ENCODE data around the gene PHF8.

PHF8 gene

GRCh38 chrX:54012830-54013500, 31.3 kb downstream of the PHF8 start:
- no peak for DNase-seq (ENCODE audit: low read depth)

DNA sequence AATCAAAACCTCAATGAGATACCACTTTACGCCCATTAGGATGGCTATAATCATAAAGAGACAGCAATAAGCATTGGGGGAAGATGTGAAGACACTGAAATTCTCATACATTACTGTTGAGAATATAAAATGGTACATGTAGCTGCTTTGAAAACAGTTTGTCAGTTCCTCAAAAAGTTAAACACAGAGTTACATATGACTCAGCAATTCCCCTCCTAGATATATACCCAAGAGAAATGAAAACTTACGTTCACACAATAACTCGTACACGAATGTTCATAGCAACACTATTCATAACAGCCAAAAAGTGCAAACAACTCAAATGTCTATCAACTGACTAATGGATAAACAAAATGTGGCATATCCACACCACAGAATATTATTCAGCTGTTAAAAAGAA, 36.6 kb downstream of the PHF8 start:
- no peak for DNase-seq (ENCODE audit: low read depth)

DNA sequence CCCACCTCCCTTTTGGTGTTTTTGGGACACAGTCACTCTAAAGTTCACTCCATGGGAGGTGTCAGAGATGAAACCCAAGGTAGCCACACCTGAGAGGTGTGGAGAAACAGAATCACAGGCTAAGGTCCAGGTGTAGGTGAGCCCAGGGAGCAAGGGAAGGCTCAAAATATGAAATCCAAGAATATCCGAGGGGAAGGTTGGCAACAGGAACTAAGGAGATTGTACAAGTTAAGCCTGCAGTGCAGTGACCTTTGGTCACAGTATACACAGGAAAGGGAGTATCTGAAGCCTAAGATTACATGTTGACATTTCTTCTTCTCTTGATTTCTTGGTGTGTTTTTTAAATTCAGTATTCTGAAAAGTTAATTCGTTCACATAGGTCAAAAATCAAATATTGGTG, 46.5 kb downstream of the PHF8 start:
- no peak for DNase-seq (ENCODE audit: low read depth)

GRCh38 chrX:53992589-53992988, 51.7 kb downstream of the PHF8 start:
- no peak for DNase-seq (ENCODE audit: low read depth)

- DNase-seq (ENCODE audit: low read depth): no peak
Observed at GRCh38 chrX:53990171-53990570, 54.1 kb downstream of the PHF8 start.

GRCh38 chrX:53984895-53985294, 59.4 kb downstream of the PHF8 start:
- no peak for DNase-seq (ENCODE audit: low read depth)

DNA sequence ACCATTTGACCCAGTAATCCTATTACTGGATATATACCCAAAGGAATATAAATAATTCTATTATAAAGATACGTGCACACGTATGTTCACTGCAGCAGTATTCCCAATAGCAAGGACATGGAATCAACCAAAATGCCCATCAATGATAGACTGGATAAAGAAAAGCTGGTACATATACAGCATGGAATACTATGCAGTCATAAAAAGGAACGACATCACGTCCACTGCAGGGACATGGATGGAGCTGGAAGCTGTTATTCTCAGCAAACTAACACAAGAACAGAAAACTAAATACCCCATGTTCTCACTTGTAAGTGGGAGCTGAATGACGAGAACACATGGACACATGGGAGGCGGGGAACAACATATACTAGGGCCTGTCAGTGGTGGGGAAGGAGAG, 69.7 kb downstream of the PHF8 start:
- DNase-seq (ENCODE audit: low read depth): no peak

- no peak for DNase-seq (ENCODE audit: low read depth)
Observed at GRCh38 chrX:53969540-53969939, 74.7 kb downstream of the PHF8 start.

GRCh38 chrX:53950130-53950733, 94.0 kb downstream of the PHF8 start:
- no peak for DNase-seq (ENCODE audit: low read depth)

GRCh38 chrX:53940180-53940579, 104.1 kb downstream of the PHF8 start:
- no peak for DNase-seq (ENCODE audit: low read depth)

DNA sequence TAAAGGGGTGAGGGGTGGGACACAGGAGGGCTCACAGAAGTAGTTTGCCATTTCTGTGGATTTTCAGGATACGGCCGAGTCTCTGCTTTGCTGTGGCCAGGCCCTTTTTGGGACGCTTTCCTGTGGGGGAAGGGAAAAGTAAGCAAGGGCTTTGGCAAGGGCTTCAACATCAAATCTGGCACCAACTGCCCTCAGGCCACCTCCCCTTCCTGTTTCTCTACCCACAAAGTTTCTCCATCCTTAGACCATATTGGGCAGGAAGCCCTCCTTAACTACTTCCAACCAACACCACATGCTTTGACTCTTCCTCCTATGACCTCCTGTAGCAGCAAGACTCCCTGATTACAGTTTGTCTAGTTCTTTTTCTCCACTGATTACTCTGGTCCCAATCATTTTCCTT, 105.1 kb downstream of the PHF8 start:
- no peak for DNase-seq (ENCODE audit: low read depth)

- DNase-seq (ENCODE audit: low read depth): no peak
Observed at GRCh38 chrX:53930515-53931380, 113.5 kb downstream of the PHF8 start.

DNA sequence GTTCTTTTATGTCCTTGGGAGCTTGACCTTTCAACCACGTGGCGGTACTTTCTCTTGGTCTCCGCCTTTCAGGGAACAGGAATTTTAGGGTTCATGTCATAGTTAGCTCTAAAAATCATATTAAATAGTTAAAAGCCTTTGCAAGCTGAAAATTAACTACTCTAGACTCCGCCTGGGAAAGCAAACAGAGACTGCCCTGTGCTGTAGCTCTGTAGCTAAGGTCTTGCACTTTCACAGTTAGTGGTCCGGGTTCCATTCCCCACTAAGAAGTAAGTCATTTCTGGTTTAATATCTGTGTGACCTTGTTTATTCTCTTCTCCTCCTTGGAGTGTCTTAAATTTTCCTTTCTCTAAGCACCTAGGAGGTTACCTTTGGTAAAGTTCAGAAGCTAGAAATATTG, 118.2 kb downstream of the PHF8 start:
- no peak for DNase-seq (ENCODE audit: low read depth)

DNA sequence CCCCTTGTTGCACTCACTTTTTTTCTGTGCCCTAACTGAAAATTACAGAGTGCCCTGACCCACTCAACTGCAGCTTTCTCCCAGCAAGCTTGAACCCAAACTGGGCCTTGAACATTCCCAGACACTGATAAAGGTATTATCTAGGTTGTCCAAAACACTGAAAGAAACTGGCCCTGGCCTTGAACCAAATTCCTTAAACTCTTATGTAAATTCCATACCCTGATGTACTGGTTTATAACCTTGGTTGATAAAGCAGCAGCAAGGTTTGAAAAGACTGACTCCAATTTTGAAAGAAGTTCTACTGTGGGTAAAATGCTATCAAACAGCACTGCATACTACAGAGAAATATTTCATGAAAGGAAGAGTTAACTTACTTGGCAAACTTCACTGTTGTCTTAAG, 125.6 kb downstream of the PHF8 start:
- DNase-seq (ENCODE audit: low read depth): no peak

- no peak for DNase-seq (ENCODE audit: low read depth)
Observed at GRCh38 chrX:53900623-53901022, 143.7 kb downstream of the PHF8 start.

GRCh38 chrX:53895270-53895669, 149.0 kb downstream of the PHF8 start:
- no peak for DNase-seq (ENCODE audit: low read depth)

Measured in activated T-cell treated with anti-CD3 and anti-CD28 coated beads for 24 hours (primary cell).